Heart left ventricle (tissue), 16 donors: ENCODE results near the gene PTPRD. TPM values are rescaled to one million over a fixed set of nuclear protein-coding genes. Genes with fewer than 3 reads are reported as not detected.

ENCODE experiments used
- ATAC-seq, 4 donors: fragments of 200-7000 bp; cut with Tn5 transposase; one replicate each; pipeline ENCODE4 v1.9.1; 2020 to 2022; ENCODE audit warnings: moderate library complexity in 4 of 4, mild to moderate bottlenecking in 3 of 4, moderate number of reproducible peaks in 1 of 4
- DNase-seq, 5 donors: peaks; one replicate each; pipeline ENCODE4 v3.0.0-alpha.2; 2020
- H3K27ac ChIP-seq, 12 donors: fragments of 200-600 bp; sonication (generic) in 4 of 12; one replicate each; pipeline versions ENCODE4 v1.5.0 to v1.8.0; 2016 to 2022; ENCODE audit warnings: mild to moderate bottlenecking in 2 of 12
- H3K27me3 ChIP-seq, 9 donors: fragments of 200-600 bp; sonication (generic) in 2 of 9; one replicate each; pipeline versions ENCODE4 v1.5.1 to v1.8.0; 2016 to 2022; ENCODE audit warnings: mild to moderate bottlenecking in 3 of 9
- H3K36me3 ChIP-seq, 9 donors: fragments of 200-600 bp; sonication (generic) in 2 of 9; one replicate each; pipeline versions ENCODE4 v1.5.0 to v1.8.0; 2018 to 2022; ENCODE audit warnings: mild to moderate bottlenecking in 2 of 9
- H3K4me1 ChIP-seq, 12 donors: fragments of 200-600 bp; sonication (generic) in 4 of 12; one replicate each; pipeline versions ENCODE4 v1.5.0 to v1.8.0; 2016 to 2022; ENCODE audit warnings: mild to moderate bottlenecking in 3 of 12
- H3K4me3 ChIP-seq, 12 donors: fragments of 200-600 bp; sonication (generic) in 4 of 12; one replicate each; pipeline versions ENCODE4 v1.5.0 to v1.8.0; 2017 to 2022; ENCODE audit warnings: mild to moderate bottlenecking in 9 of 12, moderate library complexity in 4 of 12
- H3K9me3 ChIP-seq, 12 donors: fragments of 200-600 bp; sonication (generic) in 4 of 12; one replicate each; pipeline versions ENCODE4 v1.5.0 to v1.8.0; 2016 to 2022; ENCODE audit warnings: mild to moderate bottlenecking in 1 of 12
- POLR2A ChIP-seq, 2 donors: fragments of 450-650 bp; IDR thresholded peaks; one replicate each; pipeline ENCODE4 v1.6.1; 2017; ENCODE audit warnings: antibody characterized with exemption in 2 of 2, mild to moderate bottlenecking in 2 of 2, moderate library complexity in 2 of 2
- WGBS, 4 donors: extraction: QIAGEN DNeasy Blood & Tissue Kit in 2 of 4; methylation state at CpG; one replicate each; pipeline versions ENCODE4 v1.1.5 to v1.1.7; 2013 to 2018; 5-methylcytosine and 5-hydroxymethylcytosine counted together
- intact Hi-C, 10 donors: fragments of 100-400 bp; cut with DNase I; formaldehyde crosslinking; loops; one replicate each; pipeline versions ENCODE4 v1.11.1 to v1.14.2; 2022
- polyA plus RNA-seq, 2 donors: library from polyadenylated mRNA; stranded (reverse); fragments of 200-250 nt; gene quantifications; one replicate each; pipeline ENCODE4 v1.2.3, GENCODE V29; 2013
- total RNA-seq, 9 donors: library from RNA; depleted of rRNA in 2 of 9; stranded (reverse); fragments of >200 nt in 2 of 9; fragmentation: NEBNext Ultra II Directional in 3 of 9; extraction: Animal tissue kit (Norgen Biotek cat#: 25700) in 3 of 9; gene quantifications; one replicate each; pipeline versions ENCODE4 v1.1.0 to v1.2.4, GENCODE V29; 2016 to 2023
- TF ChIP-seq, protein P1 (sequence below), 12 donors: fragments of 200-600 bp; sonication (generic) in 4 of 12; IDR thresholded peaks; one replicate each; pipeline versions ENCODE4 v1.5.0 to v1.8.0; 2018 to 2022; ENCODE audit warnings: antibody characterized with exemption in 12 of 12, mild to moderate bottlenecking in 5 of 12
- donor health status: ischemic (EF 13 %, LVEDD 7.1; RV severe dilation, severe dysfunction).
- donor health status: healthy with polysubstance abuse.
- donor health status: DM: no; HTN: yes; CAD: no.
- donor health status: DM: no; HTN: no; CAD: no.
- donor health status: ischemic (EF 25% LVEDD 6.9; RV normal size, moderate dysfunction).
- donor health status: ischemic (EF 25% LVEDD 5.7; RV mildly dilated, moderate dysfunction).
- donor health status: healthy.
- donor health status: DM: yes; HTN: yes; CAD: no.
- donor health status: ischemic (EF 35%, LVEDD 5.7; RV mildly dilated, moderate dysfunction).
- donor health status: nonischemic (EF 11% LVEDD 7.7; RV severe dilation, severe dysfunction).
- donor health status: DM: yes; HTN: yes; CAD: no.
- donor health status: PGD.
- donor health status: ischemic (EF 29% LVEDD 5.4; RV normal size, mild dysfunction).
- donor health status: nonischemic (EF 23%, LVEDD 6.1; RV moderate dilation, normal function).

PTPRD gene
- total and polyA plus RNA-seq, 11 donors, result 1.4 to 25.3 (median 15.1) TPM

DNA sequence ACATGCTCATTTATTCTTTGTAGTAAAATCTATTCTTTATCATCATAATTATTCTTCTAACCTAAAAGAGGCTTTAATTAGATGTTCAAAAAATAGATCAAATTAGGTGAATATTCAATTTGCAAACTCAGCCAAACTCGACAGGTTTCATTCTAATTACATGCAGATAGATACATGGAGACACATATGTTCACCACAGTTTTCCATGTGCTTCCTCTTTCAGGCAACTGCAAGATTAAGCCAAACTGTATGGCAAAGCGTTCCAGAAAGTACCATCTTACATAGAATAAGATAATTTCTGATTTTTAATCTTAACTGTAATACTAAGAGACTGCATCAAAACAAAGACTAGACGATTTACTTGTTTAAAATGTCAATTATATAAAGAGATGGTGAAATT, 1944.6 kb downstream of the PTPRD start:
- 76 to 86% (median 81%) methylated on average over 3 of the region's 3 CpGs for WGBS, 4 donors
- H3K9me3 ChIP-seq, result no peaks in the 10 kb centered on the region
- H3K27me3 ChIP-seq, result no peaks in the 10 kb centered on the region
- no peak overlapping the region for H3K27ac ChIP-seq
- TF ChIP-seq POLR2A (IDR thresholded peaks at IDR 0.05), result no peak
- TF ChIP-seq, protein P1, sequence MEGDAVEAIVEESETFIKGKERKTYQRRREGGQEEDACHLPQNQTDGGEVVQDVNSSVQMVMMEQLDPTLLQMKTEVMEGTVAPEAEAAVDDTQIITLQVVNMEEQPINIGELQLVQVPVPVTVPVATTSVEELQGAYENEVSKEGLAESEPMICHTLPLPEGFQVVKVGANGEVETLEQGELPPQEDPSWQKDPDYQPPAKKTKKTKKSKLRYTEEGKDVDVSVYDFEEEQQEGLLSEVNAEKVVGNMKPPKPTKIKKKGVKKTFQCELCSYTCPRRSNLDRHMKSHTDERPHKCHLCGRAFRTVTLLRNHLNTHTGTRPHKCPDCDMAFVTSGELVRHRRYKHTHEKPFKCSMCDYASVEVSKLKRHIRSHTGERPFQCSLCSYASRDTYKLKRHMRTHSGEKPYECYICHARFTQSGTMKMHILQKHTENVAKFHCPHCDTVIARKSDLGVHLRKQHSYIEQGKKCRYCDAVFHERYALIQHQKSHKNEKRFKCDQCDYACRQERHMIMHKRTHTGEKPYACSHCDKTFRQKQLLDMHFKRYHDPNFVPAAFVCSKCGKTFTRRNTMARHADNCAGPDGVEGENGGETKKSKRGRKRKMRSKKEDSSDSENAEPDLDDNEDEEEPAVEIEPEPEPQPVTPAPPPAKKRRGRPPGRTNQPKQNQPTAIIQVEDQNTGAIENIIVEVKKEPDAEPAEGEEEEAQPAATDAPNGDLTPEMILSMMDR (IDR thresholded peaks at IDR 0.05), result no peak
- intact Hi-C loops, result no loop called here
- no peak for ATAC-seq
- H3K36me3 ChIP-seq, result no peaks in the 10 kb centered on the region
- H3K4me3 ChIP-seq, result no peak overlapping the region
- no peak for DNase-seq
- H3K4me1 ChIP-seq, result no peaks in the 10 kb centered on the region

GRCh38 chr9:8666060-8666459, 1946.7 kb downstream of the PTPRD start:
- DNase-seq (no peak), ATAC-seq (no peak)
- Histone ChIP-seq H3K4me3 (no peak overlapping the region), H3K27me3 (no peaks in the 10 kb centered on the region), H3K9me3 (no peaks in the 10 kb centered on the region), H3K27ac (no peak overlapping the region), H3K36me3 (no peaks in the 10 kb centered on the region), H3K4me1 (peaks cover 0 to 2% (median 0%) of the 10 kb centered on the region in 12 donors)
- intact Hi-C loops, result no loop called here
- TF ChIP-seq, protein P1 (IDR thresholded peaks at IDR 0.05), result no peak
- no peak for TF ChIP-seq POLR2A (IDR thresholded peaks at IDR 0.05)

DNA sequence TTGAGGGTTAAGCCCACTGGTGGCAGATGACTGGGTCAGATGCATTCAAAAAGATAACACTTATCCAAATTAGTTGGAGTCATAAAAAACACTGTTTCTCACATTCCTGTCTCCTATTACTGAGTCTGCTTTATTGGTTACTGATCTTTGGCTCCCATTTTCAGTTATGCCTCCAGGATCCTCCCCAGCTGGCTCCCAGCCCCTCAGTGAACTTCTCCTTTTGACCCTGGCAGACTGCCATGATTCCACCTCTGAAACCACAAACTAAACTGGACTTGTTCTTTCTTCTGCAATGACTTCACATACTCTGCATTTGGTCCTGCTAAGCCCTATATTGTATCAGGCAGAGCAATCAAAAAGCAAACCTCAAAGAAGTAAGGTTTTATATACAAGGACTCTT, 1952.4 kb downstream of the PTPRD start:
- peaks cover 0 to 7% (median 0%) of the 10 kb centered on the region in 12 donors for H3K9me3 ChIP-seq
- no peak overlapping the region for H3K4me3 ChIP-seq
- H3K27me3 ChIP-seq, result no peaks in the 10 kb centered on the region
- H3K4me1 ChIP-seq, result peaks cover 0 to 24% (median 9%) of the 10 kb centered on the region in 12 donors
- TF ChIP-seq POLR2A (IDR thresholded peaks at IDR 0.05), result no peak
- TF ChIP-seq, protein P1 (IDR thresholded peaks at IDR 0.05), result no peak
- intact Hi-C loops, result no loop called here
- no peaks in the 10 kb centered on the region for H3K36me3 ChIP-seq
- peak; percentile 56 to 72 (median 60) for DNase-seq
- peak in 3 of 4 donors; percentile 62 to 74 (median 68) for ATAC-seq
- H3K27ac ChIP-seq, result no peak overlapping the region

DNA sequence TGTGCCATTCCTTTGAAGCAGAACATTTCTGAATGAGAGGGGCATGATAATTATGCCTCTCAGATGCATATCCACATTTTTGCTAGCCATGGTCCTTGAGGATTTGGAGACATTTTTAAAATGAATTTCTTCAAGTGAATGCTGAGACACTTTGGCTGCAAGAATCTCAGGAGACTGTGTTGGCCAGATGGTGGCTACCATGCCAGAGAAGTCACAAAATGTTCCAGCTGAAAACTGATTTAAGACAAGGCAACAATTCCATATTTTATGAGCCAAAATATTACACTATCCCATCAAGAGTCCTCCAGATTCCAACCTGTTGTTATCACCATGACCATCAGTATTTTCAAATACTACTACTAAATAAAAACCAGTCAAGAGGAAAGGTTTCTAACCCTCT, 1953.7 kb downstream of the PTPRD start:
- no peak overlapping the region for H3K27ac ChIP-seq
- intact Hi-C loops, result loop anchor here in 1 of 10 donors (10.0 kb wide), 1 partner anchor 46 kb away; no protein-coding TSS in a partner anchor
- H3K4me1 ChIP-seq, result peaks cover 0 to 24% (median 9%) of the 10 kb centered on the region in 12 donors
- H3K27me3 ChIP-seq, result no peaks in the 10 kb centered on the region
- ATAC-seq (peak in 1 of 4 donors; percentile 29), DNase-seq (no peak)
- no peaks in the 10 kb centered on the region for H3K36me3 ChIP-seq
- H3K4me3 ChIP-seq, result no peak overlapping the region
- peaks cover 0 to 7% (median 0%) of the 10 kb centered on the region in 12 donors for H3K9me3 ChIP-seq
- TF ChIP-seq POLR2A (IDR thresholded peaks at IDR 0.05), result no peak
- TF ChIP-seq, protein P1 (IDR thresholded peaks at IDR 0.05), result no peak
